ENCODE measurements around the gene GLP2R.
A peak's percentile ranks its signal among the peaks of the same experiment; 100 is the strongest.

GLP2R gene

DNA sequence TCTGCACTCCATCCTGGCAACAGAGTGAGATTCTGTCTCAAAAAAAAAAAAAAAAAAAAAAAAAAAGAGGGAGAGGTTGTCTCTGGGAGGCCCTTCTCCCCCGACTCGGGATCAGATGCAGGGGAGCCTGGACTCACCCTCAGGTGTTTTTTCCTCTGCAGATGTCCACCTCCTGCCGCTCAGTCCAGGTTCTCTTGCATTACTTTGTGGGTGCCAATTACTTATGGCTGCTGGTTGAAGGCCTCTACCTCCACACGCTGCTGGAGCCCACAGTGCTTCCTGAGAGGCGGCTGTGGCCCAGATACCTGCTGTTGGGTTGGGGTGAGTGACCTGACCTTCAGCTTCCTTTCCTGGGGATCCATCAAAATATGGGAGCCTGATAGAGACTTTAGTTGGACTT is 34.1 kb downstream of the GLP2R start:
- DNase-seq, result no peak

GRCh38 chr17:9860851-9861250 is 35.1 kb downstream of the GLP2R start:
- DNase-seq, result no peak

GRCh38 chr17:9862220-9862619 is 36.5 kb downstream of the GLP2R start:
- no peak for DNase-seq

GRCh38 chr17:9862949-9863348 is 37.2 kb downstream of the GLP2R start:
- no peak for DNase-seq

DNA sequence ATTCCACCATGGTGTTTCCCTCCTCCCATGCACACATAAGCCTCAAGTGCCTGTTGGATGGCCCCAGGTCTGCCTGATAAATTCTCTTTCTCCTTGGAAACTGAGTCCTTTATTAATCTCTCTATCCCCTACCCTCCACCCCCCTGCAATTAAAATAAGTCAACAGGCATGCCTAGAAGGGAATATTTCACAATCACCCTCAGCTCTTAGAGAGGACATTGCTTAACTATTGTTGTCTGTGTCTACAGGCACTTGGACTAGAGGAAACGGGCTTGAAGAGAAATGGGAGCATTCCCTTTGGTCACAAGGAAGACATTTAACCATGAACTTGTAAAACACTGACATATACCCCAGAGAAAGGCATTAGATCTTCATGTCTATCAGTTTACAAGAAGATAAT is 39.9 kb downstream of the GLP2R start:
- DNase-seq, result no peak

DNA sequence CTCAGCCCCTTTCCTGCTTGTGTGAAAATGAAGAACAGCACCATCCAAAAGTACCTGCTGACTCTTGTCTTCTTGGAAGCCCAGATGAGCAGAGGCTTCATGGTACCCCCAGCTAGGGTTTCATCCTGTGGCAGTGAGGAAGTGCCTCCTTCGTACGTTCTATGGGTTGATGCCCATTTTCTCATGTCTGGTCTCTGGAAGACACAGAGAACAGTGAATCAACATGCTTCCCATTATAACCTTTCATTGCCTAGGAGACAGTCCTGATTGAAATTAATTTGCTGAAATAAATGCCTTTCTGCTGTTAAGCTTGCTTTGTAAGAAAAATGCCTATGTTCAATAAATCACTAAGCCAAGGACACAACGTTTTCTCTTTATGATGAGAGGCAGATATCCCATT is 42.8 kb downstream of the GLP2R start:
- no peak for DNase-seq

- DNase-seq, result no peak
Measured at GRCh38 chr17:9872852-9873251, 47.1 kb downstream of the GLP2R start.

DNA sequence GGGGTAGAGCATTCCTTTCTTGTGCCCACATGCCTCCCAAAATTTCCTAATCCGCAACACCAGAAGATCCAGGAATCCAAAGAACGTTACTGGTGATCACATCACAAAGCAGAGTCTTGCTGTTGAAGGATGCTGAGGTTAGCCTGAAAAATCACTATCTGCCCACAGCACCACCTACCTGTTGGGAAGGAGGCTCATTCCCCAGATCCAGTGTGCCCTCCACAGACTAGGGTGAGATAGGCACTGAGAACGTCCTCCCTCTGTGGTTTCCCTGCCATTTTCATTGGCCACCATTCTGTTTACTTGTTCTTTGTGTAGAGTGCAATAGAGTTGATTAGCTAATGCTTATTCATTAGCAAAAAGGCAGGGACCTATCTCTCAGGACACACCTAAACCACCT is 49.0 kb downstream of the GLP2R start:
- no peak for DNase-seq

- DNase-seq, result no peak
Measured at GRCh38 chr17:9875441-9875840, 49.7 kb downstream of the GLP2R start.

DNA sequence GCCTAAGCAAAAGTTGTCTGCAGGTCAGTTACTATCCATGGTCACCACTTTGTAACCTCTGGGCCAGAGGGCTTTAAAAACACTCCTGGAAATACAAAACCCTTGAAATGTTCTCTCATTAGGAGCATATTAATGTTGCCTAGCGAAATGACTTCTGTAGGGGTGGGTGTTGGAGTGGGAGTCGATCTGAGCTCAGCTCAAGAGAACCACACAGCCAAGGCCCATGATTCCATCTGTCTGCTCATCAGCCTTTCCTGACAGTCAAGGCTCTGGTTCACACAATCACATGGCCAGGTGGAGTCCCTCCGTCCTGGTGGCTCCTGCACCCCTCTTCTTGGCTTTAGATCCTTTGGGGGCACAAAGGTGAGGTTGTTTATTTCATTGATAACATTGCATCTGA is 52.6 kb downstream of the GLP2R start:
- DNase-seq, result no peak

- no peak for DNase-seq
Measured at GRCh38 chr17:9878786-9879525, 53.2 kb downstream of the GLP2R start.

DNA sequence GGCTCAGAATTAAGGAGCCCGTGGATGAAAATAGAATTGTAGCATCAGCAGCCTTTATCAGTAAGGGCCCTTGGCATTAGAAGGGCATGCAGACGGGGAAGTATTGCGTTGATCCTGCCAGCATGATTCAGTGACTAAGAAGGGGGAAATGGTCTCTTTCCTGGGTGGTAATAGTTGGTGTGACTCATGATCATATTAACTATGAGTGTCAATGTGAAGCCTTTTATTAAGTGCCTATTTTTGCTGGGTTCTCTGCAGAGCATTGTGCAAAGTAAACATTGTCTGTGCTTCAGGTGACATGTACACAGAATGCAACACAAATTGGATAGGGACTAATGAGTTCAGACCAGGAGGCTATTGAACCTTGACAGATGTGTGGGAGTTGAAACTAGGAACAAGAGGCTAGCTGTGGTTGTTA is 54.9 kb downstream of the GLP2R start:
- peak; percentile 26 to 32 for DNase-seq

DNA sequence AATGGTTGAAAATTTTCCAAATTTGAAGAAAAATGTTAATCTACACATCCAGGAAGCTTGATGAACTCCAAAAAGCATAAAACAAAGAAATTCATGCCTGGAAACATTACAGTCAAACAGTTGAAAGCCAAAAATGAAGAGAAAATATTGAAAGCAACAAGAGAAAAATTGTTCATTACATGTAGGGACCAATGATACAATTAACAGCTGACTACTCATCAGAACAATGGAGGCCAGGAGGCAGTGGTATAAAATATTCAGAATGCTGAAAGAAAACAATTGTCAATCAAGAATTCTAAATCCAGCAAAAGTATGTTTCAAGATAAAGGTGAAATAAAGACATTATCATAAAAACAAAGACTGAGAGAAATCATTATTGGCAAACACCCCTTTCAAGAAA is 57.7 kb downstream of the GLP2R start:
- no peak for DNase-seq

GRCh38 chr17:9886141-9886930 is 60.6 kb downstream of the GLP2R start:
- no peak for DNase-seq

DNA sequence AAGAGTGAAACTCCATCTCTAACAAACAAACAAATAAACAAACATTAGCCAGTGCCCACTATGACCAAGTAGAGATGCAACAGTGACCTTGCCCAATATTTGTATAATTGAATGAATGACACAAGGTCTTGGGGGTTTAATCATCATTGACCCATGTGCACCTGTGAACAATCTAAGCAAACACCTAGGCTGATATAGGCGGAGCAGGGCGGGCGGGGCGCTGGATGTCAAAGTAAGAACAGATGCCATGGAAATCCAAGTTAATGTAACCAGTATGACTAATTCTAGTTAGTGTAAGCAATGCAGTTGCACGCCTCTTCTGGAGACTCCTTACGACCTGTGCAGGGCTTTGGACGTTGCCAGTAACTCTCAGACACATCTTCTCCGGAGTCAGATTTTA is 61.8 kb downstream of the GLP2R start:
- DNase-seq, result no peak

DNA sequence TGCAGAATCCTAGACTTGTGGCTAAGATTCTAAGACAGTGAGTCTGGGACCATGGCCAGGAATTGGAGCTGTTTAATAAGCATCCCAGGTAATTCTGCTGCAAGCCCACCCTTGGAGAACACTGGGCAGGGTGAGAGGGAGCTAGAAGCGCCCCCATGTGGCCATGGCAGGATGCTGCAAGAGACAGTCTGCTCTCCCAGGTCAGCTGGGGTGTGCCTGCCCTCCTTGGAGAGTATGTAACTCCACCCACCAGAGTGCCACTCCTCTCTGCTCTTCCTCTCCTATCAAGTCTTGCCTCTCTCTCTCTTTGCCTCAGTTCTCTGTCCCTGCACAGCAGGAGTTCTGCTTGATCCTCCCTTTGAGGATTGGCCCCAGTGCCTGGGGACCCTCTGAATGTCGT is 64.4 kb downstream of the GLP2R start:
- DNase-seq, result peak in 1 of 2 experiments; percentile 1

- DNase-seq, result no peak
Measured at GRCh38 chr17:9893411-9894012, 67.8 kb downstream of the GLP2R start.

DNA sequence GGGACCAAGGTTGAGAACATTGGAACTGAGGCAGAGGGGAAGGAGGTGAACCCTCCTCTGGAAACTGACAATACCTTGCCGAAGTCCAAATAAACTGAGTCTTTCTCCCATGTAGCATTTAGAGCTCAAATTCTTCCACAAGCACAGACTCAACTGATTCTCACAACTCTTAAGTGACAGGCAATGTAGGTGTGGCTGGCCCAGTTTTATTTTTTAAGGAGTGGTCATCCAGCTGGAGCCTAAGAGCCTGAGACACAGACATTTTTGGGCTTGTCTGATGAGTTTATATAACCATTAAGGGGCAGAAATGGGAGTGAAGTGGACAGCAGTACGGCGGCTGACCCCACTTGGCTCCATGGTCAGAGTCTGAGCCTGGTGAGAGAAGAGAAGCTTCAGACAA is 68.5 kb downstream of the GLP2R start:
- no peak for DNase-seq

DNA sequence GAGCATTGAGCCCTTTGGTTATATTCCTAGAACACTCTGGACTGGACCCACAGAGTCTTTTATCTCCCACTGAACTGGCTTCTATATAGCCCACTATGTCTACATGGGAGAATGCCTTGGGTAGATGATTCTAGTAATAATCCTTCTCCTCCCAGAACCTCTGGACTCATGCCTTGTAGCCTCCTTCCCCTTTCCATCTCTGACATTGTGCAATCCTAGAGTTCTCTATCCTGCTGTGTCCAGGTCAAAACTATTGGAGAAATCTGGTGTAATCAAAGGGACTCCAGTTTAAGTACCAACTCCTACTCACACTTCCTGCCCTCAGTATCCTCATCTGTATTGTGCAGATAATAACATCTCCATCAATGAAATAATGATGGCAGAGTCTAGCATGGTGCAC is 70.2 kb downstream of the GLP2R start:
- DNase-seq, result no peak

DNA sequence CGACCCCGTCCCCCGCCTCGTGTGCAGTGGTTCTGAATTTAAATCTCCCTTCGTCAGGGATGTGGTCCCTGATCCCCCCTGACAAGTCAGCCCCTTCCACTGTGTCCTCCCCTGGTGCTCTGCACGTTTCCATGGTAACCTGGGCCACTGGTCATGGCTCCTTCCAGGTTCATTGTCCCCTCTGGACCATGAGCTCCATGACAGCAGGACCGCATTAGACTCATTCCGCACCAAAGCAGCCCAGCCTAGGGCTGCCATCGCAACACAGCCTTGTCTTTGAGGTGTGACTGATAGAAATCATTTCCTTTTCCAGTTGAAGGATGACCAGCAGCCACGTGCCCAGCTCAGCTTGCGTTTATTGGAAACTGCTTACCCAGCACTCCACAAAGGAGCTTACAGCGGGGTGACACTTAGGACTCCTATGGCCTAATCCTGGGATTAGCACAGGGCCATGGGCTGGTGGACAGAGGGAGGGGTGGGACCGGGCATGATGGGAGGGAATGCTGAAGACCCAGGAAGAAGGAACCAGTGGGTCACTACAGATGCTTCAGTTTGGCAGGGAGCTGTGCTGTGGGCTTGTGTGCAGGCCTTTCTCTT is 71.7 kb downstream of the GLP2R start:
- DNase-seq, result no peak

DNA sequence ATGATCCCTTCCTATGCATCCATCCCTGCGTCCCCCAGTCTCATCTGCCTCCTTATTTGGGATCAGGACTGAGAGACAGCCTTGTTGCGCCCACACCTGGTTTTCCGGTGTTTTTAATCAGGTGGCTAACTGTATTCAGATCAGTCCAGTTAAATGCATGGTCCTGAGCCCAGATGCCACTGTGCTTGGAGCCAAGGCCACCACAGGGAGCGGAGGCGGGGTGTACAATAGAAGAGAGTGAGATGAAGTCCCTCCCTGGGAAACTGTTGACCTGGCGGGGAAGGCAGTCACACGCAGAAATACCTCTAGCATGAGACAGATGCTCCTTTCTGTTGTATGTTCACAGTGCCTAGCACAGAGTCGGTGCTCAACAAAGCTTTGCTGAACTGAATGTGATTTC is 73.1 kb downstream of the GLP2R start:
- no peak for DNase-seq

GRCh38 chr17:9899280-9900043 is 73.7 kb downstream of the GLP2R start:
- DNase-seq, result no peak

GRCh38 chr17:9900044-9900594 is 74.4 kb downstream of the GLP2R start:
- DNase-seq, result no peak

Data from Kasumi-1 (cell line).